Measurements from ENCODE around the gene FBN1.

The FBN1 gene

DNA sequence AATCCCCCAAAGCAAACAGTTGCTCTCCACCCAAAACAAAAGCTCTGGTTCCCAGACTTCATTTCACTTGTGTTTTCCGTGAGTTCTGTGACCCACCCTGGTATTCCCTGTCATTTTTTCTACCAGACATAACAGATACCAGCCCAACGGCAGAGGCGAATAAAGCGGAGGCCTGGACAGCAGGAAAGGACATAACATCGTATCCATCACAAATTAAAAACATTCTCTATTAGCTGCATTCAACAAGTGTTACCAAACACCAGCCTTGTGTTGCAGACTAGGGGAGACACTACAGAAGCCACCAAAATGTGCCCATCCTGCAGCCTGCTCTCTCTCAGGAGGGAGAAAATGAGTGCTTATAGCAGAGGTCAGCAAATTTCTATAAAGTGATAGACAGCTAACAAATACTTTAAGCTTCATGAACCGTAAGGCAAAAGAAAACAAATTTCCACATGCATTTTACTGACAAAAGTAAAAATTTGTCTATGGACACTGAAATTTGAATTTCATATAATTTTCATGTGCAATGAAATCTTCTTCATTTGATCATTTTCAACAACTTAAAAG, 7.1 kb upstream of the FBN1 start:
- DNase-seq (ENCODE audit: low read depth in 1 of 2, low spot score in 1 of 2): no peak

DNA sequence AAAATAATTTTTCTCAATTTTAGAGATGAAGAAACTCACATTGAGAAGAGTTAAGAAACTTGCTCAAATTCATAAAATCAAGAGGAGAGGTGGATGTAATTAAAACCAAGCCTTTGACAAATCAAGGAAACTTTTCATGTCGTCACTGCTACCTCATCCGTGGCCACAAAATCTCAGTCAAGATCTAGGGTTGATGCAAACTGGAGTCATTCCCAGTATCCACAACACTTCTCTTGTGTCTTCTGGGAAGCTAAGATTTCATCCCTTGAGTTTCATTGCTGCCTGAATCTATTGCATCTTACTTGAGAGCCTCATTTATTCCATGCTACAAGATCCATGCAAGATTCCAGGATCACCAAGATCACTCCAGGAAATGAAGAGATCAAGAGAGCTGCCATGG, 5.4 kb upstream of the FBN1 start:
- no peak for DNase-seq (ENCODE audit: low read depth in 1 of 2, low spot score in 1 of 2)

DNA sequence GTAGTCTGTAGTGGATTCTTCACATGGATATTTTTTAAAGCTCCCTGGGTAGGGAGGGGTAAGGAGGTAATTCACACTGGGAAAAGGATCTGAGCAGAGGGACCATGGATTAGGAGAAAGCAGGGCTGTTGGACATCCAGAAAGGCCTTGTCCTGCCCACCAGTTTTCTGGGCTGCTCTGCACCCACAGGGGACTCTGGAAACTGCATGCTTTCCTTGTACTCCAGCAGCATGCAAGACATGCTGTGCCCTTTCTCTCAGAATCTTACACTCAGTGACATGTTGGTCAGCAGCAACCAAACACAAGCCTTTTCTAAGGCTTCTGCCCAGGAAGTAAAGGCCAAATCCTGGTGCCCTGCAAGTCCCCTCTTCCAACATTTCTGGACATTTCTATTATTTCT, 2.5 kb upstream of the FBN1 start:
- DNase-seq (ENCODE audit: low read depth in 1 of 2, low spot score in 1 of 2): no peak

DNA sequence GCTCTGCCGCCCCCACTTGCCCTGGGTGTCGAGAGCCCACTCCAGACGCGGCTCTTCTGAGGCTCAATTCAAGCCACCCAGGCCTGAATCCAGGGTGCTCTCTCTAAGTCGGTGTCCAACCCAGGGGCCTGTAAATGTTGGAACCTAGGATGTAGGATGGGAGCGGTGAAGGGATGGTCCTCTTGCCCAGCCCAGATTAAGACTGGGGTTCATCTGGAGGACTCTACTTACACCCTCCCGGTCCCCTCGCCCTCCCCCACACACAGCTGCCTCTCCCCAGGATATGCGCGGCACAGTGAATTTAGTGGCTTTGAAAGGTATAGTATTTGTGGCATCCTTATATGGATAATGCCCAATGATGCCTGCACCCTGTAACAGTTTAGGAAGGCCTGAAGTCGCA, 822 bp upstream of the FBN1 start:
- no peak for DNase-seq (ENCODE audit: low read depth in 1 of 2, low spot score in 1 of 2)

DNA sequence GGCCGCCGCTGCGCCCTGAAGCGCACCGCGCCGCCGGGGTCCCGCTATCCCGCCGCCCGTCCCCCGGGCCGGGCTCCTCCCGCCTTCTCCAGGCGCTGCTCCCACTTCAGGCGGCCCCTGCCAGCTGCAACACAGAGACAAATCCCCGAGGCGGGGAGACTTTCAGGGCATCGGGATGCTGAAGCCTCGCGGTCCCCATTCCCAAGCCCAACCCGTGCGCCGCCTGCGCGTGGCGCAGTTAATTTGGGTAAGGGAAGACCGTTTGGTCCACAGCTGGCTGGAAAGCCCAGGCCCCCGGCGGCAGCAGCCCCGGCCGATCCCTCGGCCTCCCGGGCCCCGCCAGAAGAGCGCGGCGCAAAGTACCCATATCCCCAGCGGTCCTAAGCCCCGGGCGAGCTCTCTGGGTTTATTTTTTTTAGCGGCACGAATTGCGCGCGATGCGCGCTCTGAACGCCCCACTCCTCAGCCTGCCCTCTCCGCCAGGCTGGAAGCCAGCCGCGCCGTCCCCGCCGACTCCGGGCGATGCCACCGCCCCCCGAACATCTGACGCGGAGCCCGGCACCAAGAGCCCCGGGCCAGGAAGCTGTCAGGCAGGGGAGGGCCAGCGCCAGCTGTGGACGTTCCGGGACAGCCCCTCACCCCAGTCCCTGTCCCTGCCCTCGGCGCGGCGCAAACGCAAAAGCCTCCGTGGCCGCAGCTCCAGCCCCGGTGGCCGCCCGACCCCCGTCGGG, 517 bp downstream of the FBN1 start:
- no peak for DNase-seq (ENCODE audit: low read depth in 1 of 2, low spot score in 1 of 2)

DNA sequence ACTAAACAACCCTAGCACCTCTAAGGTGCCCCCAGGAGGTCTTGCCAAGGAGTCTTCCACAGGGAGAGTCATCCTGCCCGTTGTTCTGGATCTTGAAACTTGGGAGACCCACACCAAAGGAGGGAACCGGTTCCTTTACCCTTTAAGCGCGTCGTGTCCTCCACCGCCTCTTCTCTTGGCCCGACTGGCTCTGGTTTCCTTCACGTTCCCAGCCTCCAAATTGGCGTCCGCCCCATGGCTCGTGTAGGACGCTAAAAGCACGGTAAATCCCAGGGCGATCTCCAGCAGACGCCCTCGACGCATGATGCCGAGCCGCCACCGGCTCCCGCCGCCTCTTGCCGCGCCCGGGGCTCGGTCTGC, 1.1 kb downstream of the FBN1 start:
- no peak for DNase-seq (ENCODE audit: low read depth in 1 of 2, low spot score in 1 of 2)

DNA sequence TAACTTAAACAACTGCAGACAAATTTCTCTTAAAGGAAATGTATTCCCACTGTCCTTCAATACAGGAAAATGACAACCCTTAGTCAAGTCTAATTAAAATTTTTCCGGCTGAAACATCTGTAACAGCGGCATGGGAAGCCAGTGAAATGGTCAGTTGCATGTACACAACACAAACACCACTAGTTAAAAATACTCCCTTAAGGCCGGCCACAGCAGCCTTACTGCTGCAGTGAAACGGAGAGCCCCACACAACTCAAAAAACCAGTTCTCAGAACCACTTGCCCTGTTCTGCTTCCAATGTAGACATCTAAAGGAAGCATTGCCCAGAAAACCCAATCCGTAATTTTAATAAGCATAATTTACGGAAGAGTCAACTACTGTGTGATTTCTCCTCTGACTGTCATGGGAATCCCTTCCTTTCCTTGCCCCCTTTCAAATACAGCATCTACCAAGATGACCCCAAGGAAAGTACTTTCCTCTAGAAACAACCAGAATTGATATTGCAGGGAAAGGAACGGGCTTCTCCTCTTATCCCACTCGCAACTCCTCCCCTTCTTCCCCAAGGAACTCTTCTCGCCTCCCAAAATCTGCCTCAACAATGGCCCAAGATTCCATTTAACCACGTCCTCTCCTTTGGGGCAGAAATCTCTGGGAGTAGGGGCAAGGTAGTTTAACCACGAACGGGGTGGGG, 1.6 kb downstream of the FBN1 start:
- no peak for DNase-seq (ENCODE audit: low read depth in 1 of 2, low spot score in 1 of 2)

DNA sequence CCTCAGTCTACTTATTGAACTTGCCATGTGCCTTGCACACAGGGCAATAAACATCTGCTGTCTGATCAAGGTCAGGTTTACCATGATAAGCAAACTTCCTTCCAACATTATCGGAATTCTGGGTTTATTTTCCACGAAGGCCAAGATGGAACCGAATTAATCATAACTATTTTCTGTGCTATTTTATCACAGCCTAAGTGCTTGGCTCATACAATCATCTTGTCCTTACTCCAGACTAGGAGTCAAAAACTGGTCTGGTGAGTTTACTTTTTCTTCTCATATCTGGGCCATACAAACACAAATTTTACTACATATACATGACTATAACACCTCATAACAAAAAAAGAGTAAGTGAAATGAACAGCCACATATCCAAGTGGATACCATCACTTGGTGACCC, 2.3 kb downstream of the FBN1 start:
- no peak for DNase-seq (ENCODE audit: low read depth in 1 of 2, low spot score in 1 of 2)

DNA sequence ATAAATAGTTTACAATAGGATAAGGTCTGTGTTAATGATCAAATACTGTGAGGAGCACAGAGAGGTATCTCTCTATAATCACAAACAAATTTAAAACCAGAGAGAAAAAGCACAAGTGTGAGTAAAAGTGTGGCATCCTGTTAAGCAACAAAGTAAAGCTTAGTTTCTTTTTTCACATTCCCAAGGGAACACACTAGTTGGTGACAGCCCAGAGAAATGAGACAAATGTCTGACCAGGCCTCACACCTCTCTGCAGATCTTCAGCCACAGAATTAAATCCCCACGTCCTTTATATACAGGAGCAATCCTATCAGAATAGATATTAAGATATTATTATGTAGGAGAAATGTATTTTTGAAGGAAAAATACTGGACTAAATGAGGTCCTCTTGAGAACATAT, 2.7 kb downstream of the FBN1 start:
- no peak for DNase-seq (ENCODE audit: low read depth in 1 of 2, low spot score in 1 of 2)

DNA sequence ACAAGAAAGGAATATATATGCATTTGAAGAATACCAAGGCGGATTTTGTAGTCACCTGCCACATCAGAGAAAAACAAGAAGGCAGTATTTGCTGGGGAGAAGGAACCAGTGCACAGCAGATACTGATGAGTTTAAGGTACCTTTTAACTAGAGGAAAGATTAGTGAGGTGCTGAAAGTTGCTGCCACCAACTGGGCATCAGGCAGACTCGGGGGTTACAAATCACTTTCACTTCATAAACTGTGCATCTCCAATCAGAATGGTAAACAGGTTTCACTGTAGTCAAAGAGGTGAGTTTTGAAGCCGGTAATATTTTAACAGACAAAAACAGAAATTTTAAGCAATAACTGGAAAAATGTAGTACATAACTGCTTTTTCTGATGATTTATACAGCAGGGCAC, 4.1 kb downstream of the FBN1 start:
- no peak for DNase-seq (ENCODE audit: low read depth in 1 of 2, low spot score in 1 of 2)

DNA sequence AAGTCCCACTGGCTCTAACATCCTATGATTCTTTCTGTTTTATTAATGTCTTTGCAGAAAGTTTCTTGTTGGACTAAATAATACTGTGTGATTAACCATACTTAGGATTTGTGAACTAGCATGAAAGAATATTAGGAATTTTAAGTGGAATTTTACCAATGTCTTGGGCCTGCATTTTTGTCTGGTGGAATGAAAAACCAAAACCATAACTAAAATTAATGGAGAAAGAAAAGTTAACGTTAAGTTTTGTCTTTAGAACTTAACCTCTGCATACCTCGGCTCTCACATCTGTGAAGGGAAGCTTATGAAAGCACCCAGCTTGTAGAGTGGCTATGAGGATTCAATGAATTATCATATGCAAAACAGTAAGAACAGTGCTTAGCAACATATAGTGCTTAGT, 6.5 kb downstream of the FBN1 start:
- DNase-seq (ENCODE audit: low read depth in 1 of 2, low spot score in 1 of 2): no peak

DNA sequence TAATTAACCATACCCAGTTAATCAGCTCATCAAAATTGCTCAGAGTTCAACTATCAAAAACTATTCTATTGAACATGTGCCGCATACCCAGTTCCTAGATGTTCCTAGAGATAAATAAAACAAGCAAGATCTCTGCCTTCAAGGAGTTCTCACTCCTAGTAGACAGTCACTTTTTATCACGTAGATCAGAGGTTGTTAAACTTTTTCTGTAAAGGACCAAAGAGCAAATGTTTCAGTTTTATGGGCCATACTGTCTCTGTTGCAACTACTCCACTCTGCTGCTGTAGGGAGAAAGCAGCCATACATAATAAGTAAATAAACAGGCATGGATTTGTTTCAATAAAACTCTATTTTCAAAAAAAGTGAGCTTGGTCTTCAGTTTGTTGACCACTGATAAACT, 7.9 kb downstream of the FBN1 start:
- DNase-seq (ENCODE audit: low read depth in 1 of 2, low spot score in 1 of 2): no peak

DNA sequence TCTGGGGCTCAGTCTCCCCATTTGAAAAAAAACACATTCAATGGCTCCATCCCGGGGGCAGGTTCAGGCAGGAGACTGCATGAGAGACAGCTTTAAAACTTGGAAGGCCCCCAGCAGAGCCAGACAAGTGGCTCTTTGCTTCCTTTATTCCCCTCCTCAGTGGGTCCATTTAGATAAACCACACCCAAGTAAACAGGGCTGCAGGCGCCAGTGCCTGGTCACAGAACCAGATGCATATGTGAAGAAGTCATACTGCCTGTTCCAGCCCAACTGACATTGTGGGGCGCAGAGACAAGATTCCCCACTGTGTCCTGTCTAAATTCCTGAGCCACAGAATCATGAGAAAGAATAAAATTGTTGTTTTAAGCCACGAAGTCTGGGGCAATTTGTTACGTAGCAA, 9.0 kb downstream of the FBN1 start:
- no peak for DNase-seq (ENCODE audit: low read depth in 1 of 2, low spot score in 1 of 2)

DNA sequence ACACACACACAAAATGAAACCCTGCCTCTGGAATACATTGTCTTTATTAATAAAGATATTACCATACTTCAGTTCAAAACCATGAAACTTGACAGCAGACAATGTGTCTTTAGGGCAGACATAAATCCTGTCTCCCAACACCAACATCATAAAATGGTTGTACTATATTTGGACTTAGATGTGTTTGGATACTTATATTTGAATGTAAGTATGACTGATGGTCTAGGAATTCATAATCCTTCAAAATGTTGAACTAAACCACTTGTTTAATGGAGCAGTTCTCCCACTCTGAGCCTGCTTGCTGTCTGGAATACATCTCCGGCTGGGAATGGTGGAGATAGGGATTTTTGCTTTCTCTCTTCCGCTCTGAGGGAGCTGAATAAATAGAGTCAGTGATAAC, 10.6 kb downstream of the FBN1 start:
- DNase-seq (ENCODE audit: low read depth in 1 of 2, low spot score in 1 of 2): no peak

DNA sequence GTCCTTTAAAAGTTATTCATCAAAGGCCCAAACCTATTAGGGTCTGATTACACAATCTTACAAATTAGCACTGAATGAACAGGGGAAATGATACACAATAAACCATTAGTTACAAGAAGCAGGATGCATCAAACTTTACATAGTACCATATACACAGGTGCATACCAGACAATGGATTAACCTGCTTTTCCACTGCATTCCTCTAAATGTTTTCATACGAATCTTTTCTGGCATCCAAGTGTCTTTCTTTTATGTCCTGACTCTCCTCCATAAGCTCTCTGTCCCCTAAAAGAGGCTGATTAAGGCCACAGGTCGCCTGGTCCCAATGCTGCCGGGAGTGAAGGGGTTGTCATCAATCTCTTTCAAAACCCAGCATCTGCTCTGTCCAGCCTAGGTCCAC, 11.4 kb downstream of the FBN1 start:
- DNase-seq (ENCODE audit: low read depth in 1 of 2, low spot score in 1 of 2): no peak

DNA sequence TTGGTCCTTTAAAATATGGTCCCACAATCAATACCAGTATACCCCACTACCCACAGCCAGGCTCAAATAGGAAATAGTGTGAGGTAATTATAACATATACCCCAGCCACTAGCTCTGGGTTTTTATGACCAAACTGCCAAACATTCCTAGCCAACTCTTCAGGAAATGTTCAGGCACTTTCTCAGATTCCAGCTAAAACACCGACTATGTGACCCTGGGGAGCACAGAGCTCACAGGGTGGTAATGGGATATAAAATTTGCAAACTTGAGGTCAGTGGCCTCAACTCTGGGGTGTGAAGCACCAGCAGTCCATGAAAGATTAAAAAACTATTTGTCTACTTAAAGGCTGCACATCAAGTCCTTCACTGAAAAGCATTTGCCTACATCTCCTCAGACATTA, 12.9 kb downstream of the FBN1 start:
- DNase-seq (ENCODE audit: low read depth in 1 of 2, low spot score in 1 of 2): no peak

DNA sequence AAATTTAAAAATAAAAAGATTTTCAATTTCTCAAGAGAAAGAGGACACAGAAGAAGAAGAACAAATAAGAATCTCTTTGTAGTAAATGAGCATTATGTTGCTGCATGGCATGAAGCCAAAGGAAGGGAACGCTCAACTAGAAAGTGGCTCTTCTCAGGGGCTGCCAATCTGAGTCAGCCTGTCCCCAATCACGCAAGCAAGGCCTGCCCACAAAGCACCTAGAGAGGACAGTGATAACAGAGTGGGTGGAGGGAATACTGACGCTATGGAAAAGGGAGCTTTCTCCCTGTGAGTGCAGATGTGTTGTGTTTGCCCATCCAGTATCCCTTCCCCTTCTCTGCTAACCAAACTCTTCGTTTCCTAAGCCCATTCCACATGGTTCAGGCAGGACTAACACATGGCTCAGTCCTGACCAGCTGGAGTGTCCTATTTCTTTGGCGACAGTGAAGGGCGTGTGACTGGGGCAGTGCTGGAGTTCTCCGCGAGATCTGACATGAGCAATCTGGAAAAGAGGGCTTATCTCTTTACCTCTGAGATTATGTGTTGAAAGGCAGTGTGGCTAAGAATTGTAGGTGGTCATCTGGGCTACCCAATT, 14.2 kb downstream of the FBN1 start:
- no peak for DNase-seq (ENCODE audit: low read depth in 1 of 2, low spot score in 1 of 2)

DNA sequence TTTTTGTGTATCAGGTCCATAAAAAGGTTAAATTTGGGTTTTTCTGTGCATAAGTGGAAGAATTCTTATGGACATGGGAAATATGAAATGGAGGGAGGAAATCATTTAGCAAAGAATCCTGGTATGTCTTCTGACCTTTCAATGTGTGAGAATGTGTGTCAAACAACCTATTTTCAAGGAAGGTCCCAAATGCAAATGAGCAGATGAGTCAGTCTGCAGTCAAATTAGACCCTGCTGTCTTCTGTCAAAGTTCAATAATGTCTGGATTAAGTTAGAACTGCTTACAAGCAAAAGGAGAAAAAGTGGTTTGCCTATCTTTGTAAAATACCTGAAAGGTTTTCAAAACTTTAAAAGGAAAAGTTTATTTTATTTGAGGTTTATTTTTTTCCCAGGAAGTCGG, 15.3 kb downstream of the FBN1 start:
- no peak for DNase-seq (ENCODE audit: low read depth in 1 of 2, low spot score in 1 of 2)

DNA sequence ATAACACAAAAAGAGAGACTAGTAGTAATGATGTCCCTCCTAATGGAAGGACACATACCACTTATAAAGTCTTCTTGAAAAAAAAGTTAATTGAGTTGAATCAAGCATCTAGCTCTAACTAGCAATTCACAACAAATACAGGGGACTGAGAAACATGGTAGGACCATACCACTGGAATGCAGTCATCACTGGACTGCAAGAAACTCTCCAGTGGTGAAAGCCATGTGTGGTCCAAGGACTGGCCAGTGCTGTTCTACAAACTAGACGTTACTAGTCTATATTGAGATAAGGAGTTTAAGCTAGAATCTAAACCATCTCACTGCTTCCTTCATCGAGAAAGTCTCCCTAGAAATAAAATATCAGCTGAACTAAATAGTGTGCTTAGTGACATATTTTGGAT, 16.7 kb downstream of the FBN1 start:
- no peak for DNase-seq (ENCODE audit: low read depth in 1 of 2, low spot score in 1 of 2)

DNA sequence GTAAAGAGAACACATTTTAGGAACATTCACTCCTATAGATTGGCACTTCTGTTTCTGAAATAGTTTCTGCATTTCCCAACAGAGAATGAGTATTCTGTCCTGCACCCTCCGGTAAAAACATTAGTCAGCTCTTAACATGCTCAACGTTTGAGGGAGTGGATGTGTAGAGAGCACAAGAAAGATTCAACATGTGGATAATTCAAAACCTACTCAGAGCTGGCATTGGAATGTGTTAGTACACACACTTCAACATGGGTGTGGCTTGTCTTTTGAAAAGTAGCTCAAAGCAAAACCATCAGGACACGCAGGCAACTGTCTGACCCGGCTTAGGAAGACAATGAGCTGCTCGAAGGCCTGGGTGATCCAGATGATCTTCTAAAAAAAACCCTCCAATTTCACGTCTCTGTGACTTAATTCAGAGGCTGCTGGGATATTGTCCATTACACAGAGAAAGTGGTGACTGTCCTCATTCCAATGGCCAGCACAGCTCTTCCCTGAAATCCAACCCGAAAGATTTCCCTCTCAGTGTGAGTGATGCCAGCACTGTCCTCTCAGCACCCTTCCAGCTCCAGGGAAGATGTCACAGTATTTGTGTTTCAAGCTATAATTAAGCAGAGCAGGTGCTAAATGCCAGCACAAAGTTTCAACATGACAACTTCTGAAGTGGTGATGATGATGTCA, 18.1 kb downstream of the FBN1 start:
- DNase-seq (ENCODE audit: low read depth in 1 of 2, low spot score in 1 of 2): no peak

DNA sequence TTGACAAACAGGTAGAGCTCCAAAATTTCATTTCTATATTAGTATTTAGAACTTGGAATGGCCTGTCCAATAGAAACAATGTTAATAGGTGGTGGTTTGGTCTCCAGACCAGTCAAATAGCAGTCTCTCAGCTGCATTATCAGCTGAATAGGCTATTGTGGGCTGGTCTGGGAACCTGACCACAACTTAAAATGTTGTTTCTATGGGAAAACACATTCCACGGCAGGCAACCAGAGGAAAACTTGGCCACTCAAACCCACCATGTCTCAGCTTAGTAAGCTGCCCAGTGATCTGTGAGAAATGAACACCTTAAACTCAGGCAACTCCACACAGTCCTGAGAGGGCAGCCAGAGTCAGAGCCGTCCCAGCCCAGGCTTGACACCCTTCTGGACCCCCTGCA, 20.4 kb downstream of the FBN1 start:
- DNase-seq (ENCODE audit: low read depth in 1 of 2, low spot score in 1 of 2): no peak

DNA sequence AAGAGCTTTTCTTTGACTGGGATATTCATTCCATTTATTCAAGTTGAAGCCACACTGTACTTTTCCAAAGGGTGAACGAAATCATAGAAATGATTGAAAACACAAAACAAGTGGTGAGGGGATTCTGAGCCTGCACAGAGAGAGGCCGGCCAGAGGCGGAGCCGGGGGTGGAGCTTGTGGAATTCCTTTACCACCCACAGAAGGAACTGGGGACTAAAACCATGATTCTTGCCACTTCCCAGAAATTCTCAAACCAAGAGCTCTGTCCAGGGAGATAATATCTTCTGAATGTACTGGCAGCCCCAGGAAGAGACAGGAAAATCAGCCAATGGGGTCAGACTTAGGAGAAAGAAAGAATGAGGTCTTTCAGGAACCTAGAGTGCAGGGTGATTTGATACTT, 20.8 kb downstream of the FBN1 start:
- DNase-seq (ENCODE audit: low read depth in 1 of 2, low spot score in 1 of 2): no peak

Measured in activated CD4-positive, alpha-beta T cell treated with anti-CD3 and anti-CD28 coated beads, Interleukin-2, amount 50 U/mL, for 24 hours (primary cell).